Mammary epithelial cell (primary cell): ENCODE data around the gene GMNN.
"Not testable (repeated sequence)": the region's sequence is repeated elsewhere in the genome, so short reads cannot be mapped to it uniquely, and the experiment has no call there.

ENCODE experiments used
- EZH2 ChIP-seq: IDR thresholded peaks from 2 replicates; pipeline ENCODE4 v1.6.1; 2012; ENCODE audit warnings: low read length, inconsistent platforms, borderline replicate concordance
- TF ChIP-seq, protein P1 (sequence below), 2 donors: IDR thresholded peaks in 1 of 2; conservative IDR thresholded peaks in 1 of 2; 2 replicates each; pipeline ENCODE4 v1.5.1; 2011 to 2012; ENCODE audit warnings: inconsistent platforms in 2 of 2, low read length in 2 of 2, mild to moderate bottlenecking in 2 of 2, control low read depth in 1 of 2, low read depth in 1 of 2; ENCODE audit not compliant: insufficient read depth in 1 of 2; ENCODE audit errors: extremely low read depth in 1 of 2

DNA sequence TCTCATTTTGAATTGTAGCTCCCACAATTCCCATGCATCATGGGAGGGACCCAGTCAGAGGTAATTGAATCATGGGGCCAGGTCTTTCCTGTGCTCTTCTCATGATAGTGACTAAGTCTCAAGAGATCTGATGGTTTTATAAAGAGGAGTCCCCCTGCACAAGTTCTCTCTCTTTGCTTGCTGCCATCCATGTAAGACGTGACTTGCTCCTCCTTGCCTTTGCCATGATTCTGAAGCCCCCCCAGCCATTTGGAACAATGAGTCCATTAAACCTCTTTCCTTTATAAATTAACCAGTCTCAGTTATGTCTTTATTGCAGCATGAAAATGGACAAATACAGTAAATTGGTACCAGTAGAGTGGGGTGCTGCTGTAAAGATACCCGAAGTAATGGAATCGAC is 44.1 kb upstream of the GMNN start:
- TF ChIP-seq, protein P1, sequence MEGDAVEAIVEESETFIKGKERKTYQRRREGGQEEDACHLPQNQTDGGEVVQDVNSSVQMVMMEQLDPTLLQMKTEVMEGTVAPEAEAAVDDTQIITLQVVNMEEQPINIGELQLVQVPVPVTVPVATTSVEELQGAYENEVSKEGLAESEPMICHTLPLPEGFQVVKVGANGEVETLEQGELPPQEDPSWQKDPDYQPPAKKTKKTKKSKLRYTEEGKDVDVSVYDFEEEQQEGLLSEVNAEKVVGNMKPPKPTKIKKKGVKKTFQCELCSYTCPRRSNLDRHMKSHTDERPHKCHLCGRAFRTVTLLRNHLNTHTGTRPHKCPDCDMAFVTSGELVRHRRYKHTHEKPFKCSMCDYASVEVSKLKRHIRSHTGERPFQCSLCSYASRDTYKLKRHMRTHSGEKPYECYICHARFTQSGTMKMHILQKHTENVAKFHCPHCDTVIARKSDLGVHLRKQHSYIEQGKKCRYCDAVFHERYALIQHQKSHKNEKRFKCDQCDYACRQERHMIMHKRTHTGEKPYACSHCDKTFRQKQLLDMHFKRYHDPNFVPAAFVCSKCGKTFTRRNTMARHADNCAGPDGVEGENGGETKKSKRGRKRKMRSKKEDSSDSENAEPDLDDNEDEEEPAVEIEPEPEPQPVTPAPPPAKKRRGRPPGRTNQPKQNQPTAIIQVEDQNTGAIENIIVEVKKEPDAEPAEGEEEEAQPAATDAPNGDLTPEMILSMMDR (conservative IDR thresholded peaks at IDR 0.05 in 1 of 2, IDR thresholded peaks at IDR 0.05 in 1 of 2; ENCODE audit: extremely low read depth in 1 of 2, insufficient read depth in 1 of 2, low read depth in 1 of 2, low read length in 2 of 2) = not testable (repeated sequence)
- not testable (repeated sequence) for TF ChIP-seq EZH2
